ENCODE data around the gene SYDE1. TPM values are rescaled to one million over a fixed set of nuclear protein-coding genes. Genes with fewer than 3 reads are reported as not detected.

SYDE1 gene
- total RNA-seq, 2 donors from 2014 or later: 1.8 to 5.8 TPM

- no peak overlapping the region for H3K9ac ChIP-seq (ENCODE audit: low read depth in 2 of 2, low read length in 2 of 2)
- H3K27ac ChIP-seq: no peak overlapping the region
- no peaks in the 10 kb centered on the region for H3K9me3 ChIP-seq
- intact Hi-C loops (cut with DNase I): no loop called here
- TF ChIP-seq CTCF (IDR thresholded peaks at IDR 0.05): no peak
- H3K4me1 ChIP-seq: no peaks in the 10 kb centered on the region
- no peak overlapping the region for H3K4me3 ChIP-seq
- no peak for DNase-seq
- H3K27me3 ChIP-seq: peaks cover 14% of the 10 kb centered on the region
- no peaks in the 10 kb centered on the region for H3K36me3 ChIP-seq
Observed at GRCh38 chr19:15110418-15110815, 3.2 kb downstream of the SYDE1 start.

- intact Hi-C loops (cut with DNase I): no loop called here
- Histone ChIP-seq H3K4me3 (no peak overlapping the region), H3K27me3 (peaks cover 14% of the 10 kb centered on the region), H3K9me3 (no peaks in the 10 kb centered on the region), H3K4me1 (no peaks in the 10 kb centered on the region), H3K27ac (no peak overlapping the region), H3K9ac (ENCODE audit: low read depth in 2 of 2, low read length in 2 of 2) (no peak overlapping the region), H3K36me3 (peaks cover under 1% of the 10 kb centered on the region)
- no peak for TF ChIP-seq CTCF (IDR thresholded peaks at IDR 0.05)
- no peak for DNase-seq
Observed at GRCh38 chr19:15111758-15112157, 4.6 kb downstream of the SYDE1 start.

GRCh38 chr19:15112385-15112784 is 5.2 kb downstream of the SYDE1 start:
- no peak for DNase-seq
- intact Hi-C loops (cut with DNase I): no loop called here
- H3K36me3 ChIP-seq: peaks cover 6% of the 10 kb centered on the region
- no peak for TF ChIP-seq CTCF (IDR thresholded peaks at IDR 0.05)
- no peaks in the 10 kb centered on the region for H3K9me3 ChIP-seq
- H3K9ac ChIP-seq (ENCODE audit: low read depth in 2 of 2, low read length in 2 of 2): no peak overlapping the region
- H3K27ac ChIP-seq: no peak overlapping the region
- no peak overlapping the region for H3K4me3 ChIP-seq
- H3K4me1 ChIP-seq: no peaks in the 10 kb centered on the region
- peaks cover 13% of the 10 kb centered on the region for H3K27me3 ChIP-seq

GRCh38 chr19:15113245-15114152 is 6.3 kb downstream of the SYDE1 start:
- Histone ChIP-seq H3K9ac (ENCODE audit: low read depth in 2 of 2, low read length in 2 of 2) (no peak overlapping the region), H3K27me3 (peaks cover 3% of the 10 kb centered on the region), H3K4me1 (no peaks in the 10 kb centered on the region), H3K9me3 (no peaks in the 10 kb centered on the region), H3K27ac (no peak overlapping the region), H3K4me3 (no peak overlapping the region), H3K36me3 (peaks cover 15% of the 10 kb centered on the region)
- intact Hi-C loops (cut with DNase I): no loop called here
- DNase-seq: no peak
- no peak for TF ChIP-seq CTCF (IDR thresholded peaks at IDR 0.05)

- TF ChIP-seq CTCF (IDR thresholded peaks at IDR 0.05): no peak
- no peaks in the 10 kb centered on the region for H3K4me1 ChIP-seq
- H3K36me3 ChIP-seq: peaks cover 21% of the 10 kb centered on the region
- no peak overlapping the region for H3K9ac ChIP-seq (ENCODE audit: low read depth in 2 of 2, low read length in 2 of 2)
- no peak for DNase-seq
- no peak overlapping the region for H3K27ac ChIP-seq
- no peak overlapping the region for H3K4me3 ChIP-seq
- no peaks in the 10 kb centered on the region for H3K9me3 ChIP-seq
- no peaks in the 10 kb centered on the region for H3K27me3 ChIP-seq
- intact Hi-C loops (cut with DNase I): no loop called here
Observed at GRCh38 chr19:15114153-15114540, 6.9 kb downstream of the SYDE1 start.

All from colonic mucosa (tissue), 4 donors.